GM21381 (cell line): ENCODE measurements around the gene CTSG.
"Not testable (repeated sequence)": the region's sequence is repeated elsewhere in the genome, so short reads cannot be mapped to it uniquely, and the experiment has no call there.

Experiments
- ATAC-seq: cut with Tn5 transposase; IDR thresholded peaks from one replicate; pipeline ENCODE4 v1.9.1; 2021; ENCODE audit warnings: mild to moderate bottlenecking, moderate library complexity; ENCODE audit not compliant: unreplicated experiment

The CTSG gene

GRCh38 chr14:24549064-24549463 lies 27.0 kb downstream of the CTSG start:
- ATAC-seq, result not testable (repeated sequence)

- no peak for ATAC-seq
These were observed 33.6 kb downstream of the CTSG start for GRCh38 chr14:24542346-24542936.

- no peak for ATAC-seq
These were observed 40.3 kb downstream of the CTSG start for GRCh38 chr14:24535737-24536136.

GRCh38 chr14:24534286-24534685 lies 41.8 kb downstream of the CTSG start:
- no peak for ATAC-seq

GRCh38 chr14:24525877-24526620 lies 50.0 kb downstream of the CTSG start:
- not testable (repeated sequence) for ATAC-seq
